Liver (tissue), 9 donors: ENCODE results near the gene PATL2. TPM values are rescaled to one million over a fixed set of nuclear protein-coding genes. Genes with fewer than 3 reads are reported as not detected.

ENCODE experiments used
- DNase-seq: peaks from one replicate; pipeline ENCODE4 v3.0.0-alpha.2; 2017; ENCODE audit warnings: low spot score
- H3K27ac ChIP-seq, 2 donors: one replicate each; pipeline ENCODE4 v1.7.0; 2013; ENCODE audit warnings: inconsistent platforms in 2 of 2, low read length in 2 of 2, control low read depth in 1 of 2, low read depth in 1 of 2, mild to moderate bottlenecking in 1 of 2
- H3K27me3 ChIP-seq, 4 donors: one replicate each; pipeline versions ENCODE4 v1.6.1 to v1.7.0; 2013; ENCODE audit warnings: low read length in 3 of 4, inconsistent platforms in 1 of 4, mild to moderate bottlenecking in 1 of 4, moderate library complexity in 1 of 4; ENCODE audit not compliant: control insufficient read depth in 4 of 4, insufficient read depth in 4 of 4
- H3K36me3 ChIP-seq, 4 donors: one replicate each; pipeline versions ENCODE4 v1.6.1 to v1.7.0; 2013; ENCODE audit warnings: low read length in 3 of 4, mild to moderate bottlenecking in 3 of 4, low read depth in 1 of 4, moderate library complexity in 1 of 4; ENCODE audit not compliant: control insufficient read depth in 4 of 4, insufficient read depth in 3 of 4
- H3K4me1 ChIP-seq, 4 donors: one replicate each; pipeline versions ENCODE4 v1.6.1 to v1.7.0; 2013; ENCODE audit warnings: low read length in 3 of 4, mild to moderate bottlenecking in 3 of 4, moderate library complexity in 1 of 4; ENCODE audit not compliant: control insufficient read depth in 4 of 4, insufficient read depth in 4 of 4
- H3K4me3 ChIP-seq, 3 donors: one replicate each; pipeline versions ENCODE4 v1.6.1 to v1.7.0; 2013; ENCODE audit warnings: low read length in 3 of 3, control low read depth in 1 of 3, low read depth in 1 of 3, mild to moderate bottlenecking in 1 of 3
- H3K9ac ChIP-seq, 2 donors: one replicate each; pipeline ENCODE4 v1.7.0; 2013; ENCODE audit warnings: low read length in 2 of 2, mild to moderate bottlenecking in 2 of 2, moderate library complexity in 2 of 2, control low read depth in 1 of 2, low read depth in 1 of 2
- H3K9me3 ChIP-seq, 4 donors: one replicate each; pipeline versions ENCODE4 v1.6.1 to v1.7.0; 2013; ENCODE audit warnings: low read length in 3 of 4; ENCODE audit not compliant: control insufficient read depth in 4 of 4
- EGR1 ChIP-seq, 2 donors: IDR thresholded peaks; 2 replicates each; pipeline ENCODE4 v1.6.1; 2016 to 2018; ENCODE audit warnings: antibody characterized with exemption in 2 of 2, low read depth in 2 of 2
- FOXA1 ChIP-seq: IDR thresholded peaks from 2 replicates; pipeline ENCODE4 v1.6.1; 2016; ENCODE audit warnings: antibody characterized with exemption
- FOXA2 ChIP-seq: IDR thresholded peaks from 2 replicates; pipeline ENCODE4 v1.6.1; 2016; ENCODE audit warnings: antibody characterized with exemption
- GABPA ChIP-seq, 2 donors: IDR thresholded peaks in 1 of 2; conservative IDR thresholded peaks in 1 of 2; 2 replicates each; pipeline ENCODE4 v1.6.1; 2016; ENCODE audit warnings: antibody characterized with exemption in 2 of 2, mild to moderate bottlenecking in 1 of 2, moderate library complexity in 1 of 2
- HNF4A ChIP-seq, 2 donors: conservative IDR thresholded peaks; 2 replicates each; pipeline ENCODE4 v1.6.1; 2016; ENCODE audit warnings: antibody characterized with exemption in 2 of 2, mild to moderate bottlenecking in 2 of 2
- HNF4G ChIP-seq: IDR thresholded peaks from 2 replicates; pipeline ENCODE4 v1.6.1; 2016; ENCODE audit warnings: antibody characterized with exemption
- JUND ChIP-seq, 2 donors: IDR thresholded peaks; 2 replicates each; pipeline ENCODE4 v1.6.1; 2016; ENCODE audit warnings: antibody characterized with exemption in 2 of 2
- RAD21 ChIP-seq, 2 donors: IDR thresholded peaks; 2 replicates each; pipeline ENCODE4 v1.6.1; 2016; ENCODE audit warnings: antibody characterized with exemption in 2 of 2, mild to moderate bottlenecking in 2 of 2
- RXRA ChIP-seq, 2 donors: IDR thresholded peaks; 2 replicates each; pipeline ENCODE4 v1.6.1; 2017 to 2018; ENCODE audit warnings: antibody characterized with exemption in 2 of 2, mild to moderate bottlenecking in 1 of 2
- SP1 ChIP-seq: IDR thresholded peaks from 2 replicates; pipeline ENCODE4 v1.6.1; 2018; ENCODE audit warnings: antibody characterized with exemption, mild to moderate bottlenecking
- TAF1 ChIP-seq: conservative IDR thresholded peaks from 2 replicates; pipeline ENCODE4 v1.6.1; 2016; ENCODE audit warnings: antibody characterized with exemption, mild to moderate bottlenecking
- YY1 ChIP-seq: IDR thresholded peaks from 2 replicates; pipeline ENCODE4 v1.6.1; 2016; ENCODE audit warnings: antibody characterized with exemption, mild to moderate bottlenecking
- WGBS: extraction: QIAGEN DNeasy Blood & Tissue Kit; methylation state at CpG from one replicate; pipeline ENCODE4 v1.1.7; 2013; 5-methylcytosine and 5-hydroxymethylcytosine counted together
- polyA plus RNA-seq, 2 donors: library from polyadenylated mRNA; stranded (reverse) in 1 of 2; unstranded in 1 of 2; fragments of 200-250 nt in 1 of 2; fragments of >200 nt in 1 of 2; fragmentation: Nextera tagmentation in 1 of 2; extraction: Ambion mirVana in 1 of 2; gene quantifications; one replicate each; pipeline versions ENCODE4 v1.2.1 to v1.2.3, GENCODE V29; 2013 to 2015
- total RNA-seq, 2 donors: library from RNA; depleted of rRNA; stranded (reverse); fragments of >200 nt; gene quantifications; one replicate each; pipeline ENCODE4 v1.2.3, GENCODE V29; 2014
- TF ChIP-seq, protein P1 (sequence below): IDR thresholded peaks from 2 replicates; pipeline ENCODE4 v1.6.1; 2016; ENCODE audit warnings: antibody characterized with exemption, mild to moderate bottlenecking
- TF ChIP-seq, protein P2 (sequence below): IDR thresholded peaks from 2 replicates; pipeline ENCODE4 v1.6.1; 2016; ENCODE audit warnings: antibody characterized with exemption
- TF ChIP-seq, protein P3 (sequence below): IDR thresholded peaks from 2 replicates; pipeline ENCODE4 v1.6.1; 2016; ENCODE audit warnings: antibody characterized with exemption
- TF ChIP-seq, protein P4 (sequence below): fragments of 150-350 bp; IDR thresholded peaks from 2 replicates; pipeline ENCODE4 v1.5.1; 2017; ENCODE audit warnings: improper control_type of control experiment, low read depth, low read length; ENCODE audit not compliant: missing input control
- donor health status: healthy.
- donor health status: healthy.
- donor health status: healthy.
- donor health status: healthy.
- donor health status: healthy.

Gene PATL2
- total and polyA plus RNA-seq, 4 donors = 0.32 to 1.0 (median 0.67) TPM

DNA sequence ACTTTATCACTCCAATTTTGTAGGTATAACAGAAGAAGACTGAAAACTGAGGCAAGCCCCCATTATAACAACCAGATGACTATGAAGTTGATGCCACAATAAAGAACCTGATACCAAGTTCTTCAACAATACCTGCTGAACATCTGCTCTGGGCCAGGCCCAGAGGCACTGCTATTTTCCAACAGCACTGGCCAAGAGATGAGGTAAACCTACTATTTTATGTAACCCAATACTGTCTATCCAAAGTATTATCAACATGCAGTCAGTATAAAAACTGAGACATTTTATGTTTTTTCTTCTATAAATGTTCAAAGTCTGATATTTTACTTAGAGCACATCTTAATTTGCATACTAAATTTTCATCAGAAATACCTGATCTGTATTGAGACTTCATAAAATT lies 53.7 kb downstream of the PATL2 start:
- Histone ChIP-seq H3K36me3 (peaks cover 5 to 42% (median 38%) of the 10 kb centered on the region in 4 donors), H3K9me3 (no peaks in the 10 kb centered on the region), H3K27ac (no peak overlapping the region), H3K4me3 (no peak overlapping the region), H3K27me3 (no peaks in the 10 kb centered on the region), H3K9ac (no peak overlapping the region), H3K4me1 (peaks cover 0 to 7% (median 2%) of the 10 kb centered on the region in 4 donors)
- TF ChIP-seq, protein P1, sequence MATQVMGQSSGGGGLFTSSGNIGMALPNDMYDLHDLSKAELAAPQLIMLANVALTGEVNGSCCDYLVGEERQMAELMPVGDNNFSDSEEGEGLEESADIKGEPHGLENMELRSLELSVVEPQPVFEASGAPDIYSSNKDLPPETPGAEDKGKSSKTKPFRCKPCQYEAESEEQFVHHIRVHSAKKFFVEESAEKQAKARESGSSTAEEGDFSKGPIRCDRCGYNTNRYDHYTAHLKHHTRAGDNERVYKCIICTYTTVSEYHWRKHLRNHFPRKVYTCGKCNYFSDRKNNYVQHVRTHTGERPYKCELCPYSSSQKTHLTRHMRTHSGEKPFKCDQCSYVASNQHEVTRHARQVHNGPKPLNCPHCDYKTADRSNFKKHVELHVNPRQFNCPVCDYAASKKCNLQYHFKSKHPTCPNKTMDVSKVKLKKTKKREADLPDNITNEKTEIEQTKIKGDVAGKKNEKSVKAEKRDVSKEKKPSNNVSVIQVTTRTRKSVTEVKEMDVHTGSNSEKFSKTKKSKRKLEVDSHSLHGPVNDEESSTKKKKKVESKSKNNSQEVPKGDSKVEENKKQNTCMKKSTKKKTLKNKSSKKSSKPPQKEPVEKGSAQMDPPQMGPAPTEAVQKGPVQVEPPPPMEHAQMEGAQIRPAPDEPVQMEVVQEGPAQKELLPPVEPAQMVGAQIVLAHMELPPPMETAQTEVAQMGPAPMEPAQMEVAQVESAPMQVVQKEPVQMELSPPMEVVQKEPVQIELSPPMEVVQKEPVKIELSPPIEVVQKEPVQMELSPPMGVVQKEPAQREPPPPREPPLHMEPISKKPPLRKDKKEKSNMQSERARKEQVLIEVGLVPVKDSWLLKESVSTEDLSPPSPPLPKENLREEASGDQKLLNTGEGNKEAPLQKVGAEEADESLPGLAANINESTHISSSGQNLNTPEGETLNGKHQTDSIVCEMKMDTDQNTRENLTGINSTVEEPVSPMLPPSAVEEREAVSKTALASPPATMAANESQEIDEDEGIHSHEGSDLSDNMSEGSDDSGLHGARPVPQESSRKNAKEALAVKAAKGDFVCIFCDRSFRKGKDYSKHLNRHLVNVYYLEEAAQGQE = no peak
- TF ChIP-seq FOXA2 = no peak
- TF ChIP-seq, protein P2, sequence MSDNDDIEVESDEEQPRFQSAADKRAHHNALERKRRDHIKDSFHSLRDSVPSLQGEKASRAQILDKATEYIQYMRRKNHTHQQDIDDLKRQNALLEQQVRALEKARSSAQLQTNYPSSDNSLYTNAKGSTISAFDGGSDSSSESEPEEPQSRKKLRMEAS = no peak
- TF ChIP-seq, protein P3, sequence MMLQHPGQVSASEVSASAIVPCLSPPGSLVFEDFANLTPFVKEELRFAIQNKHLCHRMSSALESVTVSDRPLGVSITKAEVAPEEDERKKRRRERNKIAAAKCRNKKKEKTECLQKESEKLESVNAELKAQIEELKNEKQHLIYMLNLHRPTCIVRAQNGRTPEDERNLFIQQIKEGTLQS = no peak
- TF ChIP-seq GABPA (IDR thresholded peaks at IDR 0.05 in 1 of 2, conservative IDR thresholded peaks at IDR 0.05 in 1 of 2) = no peak
- no peak for TF ChIP-seq EGR1 (IDR thresholded peaks at IDR 0.05; ENCODE audit: low read depth in 2 of 2)
- no peak for TF ChIP-seq JUND (IDR thresholded peaks at IDR 0.05)
- TF ChIP-seq SP1 = no peak
- TF ChIP-seq, protein P4, sequence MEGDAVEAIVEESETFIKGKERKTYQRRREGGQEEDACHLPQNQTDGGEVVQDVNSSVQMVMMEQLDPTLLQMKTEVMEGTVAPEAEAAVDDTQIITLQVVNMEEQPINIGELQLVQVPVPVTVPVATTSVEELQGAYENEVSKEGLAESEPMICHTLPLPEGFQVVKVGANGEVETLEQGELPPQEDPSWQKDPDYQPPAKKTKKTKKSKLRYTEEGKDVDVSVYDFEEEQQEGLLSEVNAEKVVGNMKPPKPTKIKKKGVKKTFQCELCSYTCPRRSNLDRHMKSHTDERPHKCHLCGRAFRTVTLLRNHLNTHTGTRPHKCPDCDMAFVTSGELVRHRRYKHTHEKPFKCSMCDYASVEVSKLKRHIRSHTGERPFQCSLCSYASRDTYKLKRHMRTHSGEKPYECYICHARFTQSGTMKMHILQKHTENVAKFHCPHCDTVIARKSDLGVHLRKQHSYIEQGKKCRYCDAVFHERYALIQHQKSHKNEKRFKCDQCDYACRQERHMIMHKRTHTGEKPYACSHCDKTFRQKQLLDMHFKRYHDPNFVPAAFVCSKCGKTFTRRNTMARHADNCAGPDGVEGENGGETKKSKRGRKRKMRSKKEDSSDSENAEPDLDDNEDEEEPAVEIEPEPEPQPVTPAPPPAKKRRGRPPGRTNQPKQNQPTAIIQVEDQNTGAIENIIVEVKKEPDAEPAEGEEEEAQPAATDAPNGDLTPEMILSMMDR = no peak
- no peak for TF ChIP-seq HNF4G
- TF ChIP-seq RAD21 (IDR thresholded peaks at IDR 0.05) = no peak
- DNase-seq = no peak

DNA sequence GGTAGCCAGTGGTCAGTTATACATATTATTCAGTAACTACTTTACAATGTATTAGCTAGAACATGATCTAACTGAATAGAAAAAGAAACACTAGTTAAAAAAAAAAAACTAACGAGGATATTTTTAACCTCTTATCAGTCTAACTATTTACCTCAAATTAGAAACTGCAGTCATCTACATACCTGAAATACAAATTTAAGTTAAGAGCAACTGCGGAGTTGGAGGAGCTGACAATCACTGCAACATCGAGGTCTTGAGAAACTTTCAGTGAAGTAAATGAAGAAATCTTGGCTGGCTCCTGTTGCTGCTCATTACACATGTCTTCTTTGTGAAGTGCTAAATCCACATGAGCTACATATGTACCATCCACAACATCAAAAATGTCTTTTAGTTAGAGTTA lies 54.2 kb downstream of the PATL2 start:
- Histone ChIP-seq H3K27me3 (no peaks in the 10 kb centered on the region), H3K4me1 (peaks cover 0 to 4% (median 1%) of the 10 kb centered on the region in 4 donors), H3K9me3 (no peaks in the 10 kb centered on the region), H3K4me3 (no peak overlapping the region), H3K36me3 (peaks cover 5 to 45% (median 40%) of the 10 kb centered on the region in 4 donors), H3K9ac (no peak overlapping the region), H3K27ac (no peak overlapping the region)
- TF ChIP-seq RXRA (IDR thresholded peaks at IDR 0.05) = no peak
- TF ChIP-seq SP1 = no peak
- no peak for TF ChIP-seq TAF1
- TF ChIP-seq, protein P1 = no peak
- TF ChIP-seq HNF4A (conservative IDR thresholded peaks at IDR 0.05) = no peak
- no peak for TF ChIP-seq RAD21 (IDR thresholded peaks at IDR 0.05)
- TF ChIP-seq, protein P2 = no peak
- TF ChIP-seq HNF4G = no peak
- no peak for TF ChIP-seq YY1
- TF ChIP-seq GABPA (IDR thresholded peaks at IDR 0.05 in 1 of 2, conservative IDR thresholded peaks at IDR 0.05 in 1 of 2) = no peak
- no peak for TF ChIP-seq FOXA1
- TF ChIP-seq, protein P4 = no peak
- DNase-seq = no peak
- WGBS = 94% methylated on average over 3 of the region's 3 CpGs
